GM18526 (cell line): ENCODE data around the gene PABPN1.
A peak's percentile ranks its signal among the peaks of the same experiment; 100 is the strongest.

Experiments used
- POLR2A ChIP-seq: IDR thresholded peaks from 3 replicates; pipeline ENCODE4 v1.6.1; 2011; ENCODE audit not compliant: insufficient read length; ENCODE audit errors: extremely low read depth

PABPN1 gene

DNA sequence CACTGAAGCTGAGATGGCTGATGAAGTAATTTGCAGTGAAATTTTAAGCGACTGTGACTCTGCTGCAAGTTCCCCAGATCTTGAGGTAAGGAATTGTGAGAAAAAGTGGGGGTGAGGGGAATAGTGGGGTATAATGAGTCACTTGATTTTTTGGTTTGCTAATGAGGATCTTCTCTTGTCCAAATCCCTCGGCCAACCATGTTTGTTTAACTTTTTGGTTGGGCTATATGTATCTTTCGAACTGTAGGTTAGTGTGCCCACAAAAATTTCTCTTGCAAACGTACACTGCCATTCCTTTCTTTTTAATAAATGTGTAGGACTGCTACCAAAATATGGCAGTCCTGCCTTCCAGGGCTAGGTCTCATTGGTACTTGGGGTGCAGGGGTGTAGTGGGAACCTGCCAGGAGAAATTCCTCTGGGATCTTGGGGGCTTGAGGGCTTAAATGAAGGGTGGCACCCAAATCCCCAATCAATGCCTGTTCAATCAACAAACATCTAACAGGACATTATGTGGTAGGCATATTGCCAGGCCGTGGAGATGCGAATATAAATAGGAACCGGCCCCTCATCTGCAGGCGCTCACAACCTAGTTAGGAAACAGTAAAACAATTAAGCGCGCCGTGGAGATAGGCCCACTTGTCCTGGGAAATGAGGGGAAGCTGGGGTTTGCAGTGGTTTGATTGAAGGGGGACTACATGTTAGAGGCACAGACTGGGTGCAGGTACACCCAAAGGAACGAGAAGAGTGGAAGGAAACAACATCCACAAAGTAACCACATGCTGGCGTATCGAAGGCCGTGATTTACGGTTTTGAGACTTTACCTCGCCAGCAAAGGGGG is 1.3 kb upstream of the PABPN1 start:
- no peak for TF ChIP-seq POLR2A

GRCh38 chr14:23321572-23322547 is 603 bp downstream of the PABPN1 start:
- TF ChIP-seq POLR2A, result peak; percentile 35

- TF ChIP-seq POLR2A, result no peak
Observed at GRCh38 chr14:23322568-23323517, 1.6 kb downstream of the PABPN1 start.

DNA sequence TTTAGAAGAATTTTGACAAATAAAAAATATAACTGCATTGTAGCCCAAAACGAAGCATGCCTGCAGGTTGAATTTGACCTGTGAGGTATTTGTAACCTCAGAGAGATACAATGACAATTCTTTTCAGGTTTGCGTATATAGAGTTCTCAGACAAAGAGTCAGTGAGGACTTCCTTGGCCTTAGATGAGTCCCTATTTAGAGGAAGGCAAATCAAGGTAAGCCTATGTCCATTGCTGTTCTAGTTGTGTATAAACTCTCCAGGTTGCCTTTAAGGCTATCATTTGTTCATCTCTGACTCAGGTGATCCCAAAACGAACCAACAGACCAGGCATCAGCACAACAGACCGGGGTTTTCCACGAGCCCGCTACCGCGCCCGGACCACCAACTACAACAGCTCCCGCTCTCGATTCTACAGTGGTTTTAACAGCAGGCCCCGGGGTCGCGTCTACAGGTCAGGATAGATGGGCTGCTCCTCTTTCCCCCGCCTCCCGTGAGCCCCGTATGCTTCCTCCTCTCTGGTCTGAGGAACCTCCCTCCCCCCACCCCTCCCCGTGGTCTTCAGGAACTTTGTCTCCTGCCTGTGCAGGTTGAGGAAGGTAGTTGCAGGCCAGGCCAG is 2.7 kb downstream of the PABPN1 start:
- no peak for TF ChIP-seq POLR2A

DNA sequence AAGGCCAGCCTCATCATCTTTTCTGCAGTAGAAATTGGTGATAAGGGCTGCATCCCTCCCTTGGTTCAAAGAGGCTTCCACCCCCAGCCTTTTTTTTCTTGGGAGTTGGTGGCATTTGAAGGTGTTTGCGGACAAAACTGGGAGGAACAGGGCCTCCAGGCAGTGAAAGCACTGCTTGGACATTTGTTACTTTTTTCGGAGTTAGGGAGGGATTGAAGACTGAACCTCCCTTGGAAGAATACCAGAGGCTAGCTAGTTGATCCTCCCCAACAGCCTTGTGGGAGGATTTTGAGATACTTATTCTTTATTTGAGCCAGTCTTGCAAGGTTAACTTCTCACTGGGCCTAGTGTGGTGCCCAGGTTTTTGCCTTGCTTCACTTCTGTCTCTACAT is 3.2 kb downstream of the PABPN1 start:
- TF ChIP-seq POLR2A, result no peak

- no peak for TF ChIP-seq POLR2A
Observed at GRCh38 chr14:23324993-23325392, 3.7 kb downstream of the PABPN1 start.

DNA sequence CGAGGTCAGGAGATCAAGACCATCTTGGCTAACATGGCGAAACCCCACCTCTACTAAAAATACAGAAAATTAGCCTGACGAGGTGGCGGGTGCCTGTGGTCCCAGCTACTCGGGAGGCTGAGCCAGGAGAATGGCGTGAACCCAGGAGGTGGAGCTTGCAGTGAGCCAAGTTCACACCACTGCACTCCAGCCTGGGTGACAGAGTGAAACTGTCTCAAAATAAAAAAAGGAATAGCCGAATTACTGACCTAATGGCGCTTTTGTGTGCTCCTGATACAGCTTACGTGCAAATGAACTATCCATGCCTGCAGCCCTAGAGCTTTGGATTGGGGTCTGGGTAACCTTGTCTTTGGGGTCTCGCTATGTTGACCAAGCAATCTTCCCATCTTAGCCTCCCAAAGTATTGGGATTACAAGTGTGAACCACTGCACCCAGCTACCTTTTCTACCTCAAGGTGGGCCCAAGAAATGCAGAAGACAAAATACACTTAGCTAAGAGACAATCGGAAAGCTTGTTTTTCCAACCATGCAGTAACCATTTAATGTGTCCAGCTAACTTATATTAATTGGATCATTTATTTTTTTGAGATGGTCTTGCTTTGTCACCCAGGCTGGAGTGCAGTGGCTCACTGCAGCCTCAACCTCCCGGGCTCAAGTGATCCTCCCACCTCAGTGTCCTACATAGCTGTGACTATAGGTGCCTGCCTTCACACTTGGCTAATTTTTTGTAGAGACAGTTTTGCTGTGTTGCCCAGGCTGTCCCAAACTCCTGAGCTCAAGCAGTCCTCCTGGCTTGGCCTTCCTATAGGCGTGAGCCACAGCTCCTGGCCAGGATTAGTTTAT is 5.5 kb downstream of the PABPN1 start:
- no peak for TF ChIP-seq POLR2A

GRCh38 chr14:23327947-23328744 is 6.9 kb downstream of the PABPN1 start:
- TF ChIP-seq POLR2A, result no peak

- no peak for TF ChIP-seq POLR2A
Observed at GRCh38 chr14:23335623-23336022, 14.4 kb downstream of the PABPN1 start.

DNA sequence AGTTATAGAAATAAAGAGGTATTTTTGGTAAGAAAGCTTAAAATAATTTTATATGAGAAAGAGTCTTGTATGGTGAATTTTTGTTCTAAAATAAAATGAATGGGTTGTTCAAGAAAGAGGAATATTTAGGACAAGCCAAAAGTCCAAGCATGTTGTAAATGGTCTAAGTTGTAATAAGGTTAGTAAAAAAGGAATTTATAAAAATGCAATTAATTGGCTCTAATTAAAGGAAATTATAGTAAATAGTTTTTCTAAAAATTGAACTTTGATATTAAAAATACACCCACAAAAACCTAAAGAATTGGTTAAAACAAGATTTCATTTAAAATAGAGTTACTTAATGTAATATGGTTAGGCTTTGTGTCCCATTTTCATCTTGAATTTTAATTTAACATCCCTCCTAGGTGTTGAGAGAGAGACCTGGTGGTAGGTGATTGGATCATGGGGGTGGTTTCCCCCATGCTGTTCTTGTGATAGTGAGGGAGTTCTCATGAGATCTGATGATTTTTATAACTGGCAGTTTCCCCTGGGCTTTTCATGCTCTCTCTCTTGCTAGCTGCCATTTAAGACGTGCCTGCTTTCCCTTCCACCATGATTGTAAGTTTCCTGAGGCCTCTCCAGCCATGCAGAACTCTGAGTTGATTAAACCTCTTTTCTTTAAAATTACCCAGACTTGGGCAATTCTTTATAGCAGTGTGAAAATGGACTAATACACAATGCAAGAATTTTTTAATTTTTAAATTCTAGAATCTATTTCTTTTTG is 18.4 kb downstream of the PABPN1 start:
- no peak for TF ChIP-seq POLR2A

- TF ChIP-seq POLR2A, result no peak
Observed at GRCh38 chr14:23344481-23344880, 23.2 kb downstream of the PABPN1 start.
